NCI-H748 (cell line): Measurements from ENCODE around the gene TRIM31.
A peak's percentile ranks its signal among the peaks of the same experiment; 100 is the strongest.
"Not testable (repeated sequence)": the region's sequence is repeated elsewhere in the genome, so short reads cannot be mapped to it uniquely, and the experiment has no call there.

ENCODE experiments used
- DNase-seq: peaks from one replicate; lab custom pipeline; 2025; ENCODE audit not compliant: unreplicated experiment; lab: John Stamatoyannopoulos, UW

Gene TRIM31

DNA sequence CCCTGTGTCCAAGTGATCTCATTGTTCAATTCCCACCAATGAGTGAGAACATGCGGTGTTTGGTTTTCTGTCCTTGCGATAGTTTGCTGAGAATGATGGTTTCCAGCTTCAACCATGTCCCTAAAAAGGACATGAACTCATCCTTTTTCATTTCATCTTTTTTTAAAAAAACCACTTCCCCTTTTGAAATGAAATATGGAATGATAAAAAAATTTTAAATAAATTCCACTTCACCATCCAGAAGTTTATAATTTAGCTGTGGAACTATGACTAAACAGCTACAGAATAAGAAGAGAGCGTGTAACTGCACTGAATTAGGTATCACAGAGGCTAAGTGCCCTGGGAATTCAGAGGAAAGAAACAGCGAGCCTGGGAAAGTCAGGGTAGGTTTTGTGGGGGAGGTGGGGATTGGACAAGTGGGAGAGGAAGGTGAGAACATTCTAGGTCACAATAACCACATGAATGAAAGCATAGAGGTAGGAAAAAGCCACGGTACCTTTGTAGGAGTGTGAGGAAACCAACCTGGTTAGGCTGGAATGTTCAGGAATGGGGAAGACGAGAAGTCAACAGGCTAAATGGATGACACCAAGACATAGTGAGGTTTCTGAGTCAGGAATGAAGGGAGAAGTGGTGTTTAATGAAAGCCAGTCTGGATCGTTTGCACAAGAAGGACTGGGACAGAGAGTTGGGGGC is 37.1 kb upstream of the TRIM31 start:
- DNase-seq = no peak

DNA sequence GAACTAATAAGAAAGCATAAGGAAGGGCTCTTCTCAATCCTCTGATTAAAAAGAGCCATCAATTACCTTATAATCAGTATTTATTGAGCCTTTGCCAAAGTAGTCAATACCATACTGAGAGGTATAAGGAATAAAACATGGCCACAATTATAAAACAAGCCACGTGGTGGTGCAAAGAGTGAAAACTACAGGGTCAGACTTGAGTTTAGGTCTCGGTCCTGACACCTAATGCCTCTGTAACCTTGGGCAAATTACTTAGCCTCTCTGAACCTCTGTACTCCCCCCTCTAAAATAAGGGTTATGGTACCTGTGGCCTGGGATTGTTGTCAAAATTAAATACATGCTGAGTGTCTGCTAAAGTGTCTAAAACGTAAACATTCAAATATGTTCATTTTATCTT is 36.3 kb upstream of the TRIM31 start:
- DNase-seq = no peak

DNA sequence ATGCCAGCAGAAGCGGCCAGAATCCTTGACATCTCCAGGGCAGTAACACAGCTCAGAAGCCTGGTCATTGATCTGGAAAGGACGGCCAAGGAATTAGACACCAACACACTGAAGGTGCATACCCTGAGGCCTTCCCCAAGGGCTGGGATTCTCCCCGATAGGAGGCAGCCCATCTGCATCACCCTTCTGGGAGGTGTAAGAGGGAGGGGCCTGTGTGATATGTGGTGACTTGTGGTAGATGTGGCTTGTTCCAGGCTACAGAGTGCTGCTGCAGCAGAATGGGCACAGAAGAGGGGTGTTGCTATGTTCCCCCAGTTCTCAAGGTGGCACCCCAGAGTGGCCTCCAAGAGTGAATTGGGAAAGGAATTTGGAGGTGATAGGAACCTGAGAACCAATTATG is 34.2 kb upstream of the TRIM31 start:
- no peak for DNase-seq

DNA sequence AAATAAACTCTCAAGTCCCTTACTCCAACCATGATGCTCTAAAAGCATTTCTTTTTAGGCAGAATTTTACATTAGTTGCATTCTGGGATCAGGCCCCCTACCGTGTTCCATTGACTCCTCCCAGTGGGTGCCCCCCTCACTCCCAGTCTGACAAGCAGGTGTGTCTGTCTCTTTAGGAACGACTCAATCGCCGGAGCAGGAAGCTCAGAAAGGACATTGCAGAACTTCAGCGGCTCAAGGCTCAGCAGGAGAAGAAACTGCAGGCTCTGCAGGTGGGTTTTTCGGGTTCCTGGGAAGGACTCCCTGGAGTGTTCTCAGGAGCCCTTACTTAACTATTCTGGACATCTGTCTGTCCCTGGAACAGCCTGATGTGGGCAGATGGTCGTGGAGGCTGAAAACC is 32.9 kb upstream of the TRIM31 start:
- DNase-seq = no peak

DNA sequence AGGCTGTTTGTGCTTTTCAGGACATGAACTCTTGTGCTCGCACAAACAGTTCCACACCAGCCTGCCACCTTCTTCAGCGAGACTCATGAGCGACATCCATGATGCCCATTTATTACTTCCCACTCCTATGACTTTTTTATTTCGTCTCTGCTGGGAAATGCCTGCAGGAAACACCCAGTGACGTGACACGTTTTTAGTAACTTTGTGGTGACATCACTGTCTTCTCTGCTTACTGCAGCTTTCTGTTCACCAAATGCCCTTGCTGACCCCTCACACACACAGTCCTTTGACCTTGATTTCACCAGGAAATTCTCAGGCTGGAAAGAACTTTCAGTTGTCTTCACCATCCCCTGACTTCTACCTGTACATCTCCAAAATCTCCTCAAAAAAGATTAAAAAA is 31.9 kb upstream of the TRIM31 start:
- no peak for DNase-seq

DNA sequence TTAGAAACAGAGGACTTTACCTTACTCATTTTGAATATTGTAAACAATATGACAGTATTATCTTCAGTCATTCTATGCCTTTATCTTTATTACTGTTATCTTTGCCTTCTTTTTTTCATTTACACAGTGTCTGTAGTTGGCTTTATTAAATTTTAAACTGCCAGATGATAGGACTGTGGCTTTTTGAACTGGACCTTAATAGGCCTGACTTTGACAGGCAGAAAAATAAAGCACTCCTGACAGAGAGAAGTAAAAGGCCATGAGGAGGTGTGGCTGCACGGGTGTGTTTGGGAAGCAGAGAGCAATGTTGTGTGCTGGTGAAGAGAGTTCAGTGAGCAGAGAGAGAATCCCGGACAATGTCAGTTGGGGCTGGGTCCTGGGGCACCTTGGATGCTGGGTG is 30.9 kb upstream of the TRIM31 start:
- no peak for DNase-seq

DNA sequence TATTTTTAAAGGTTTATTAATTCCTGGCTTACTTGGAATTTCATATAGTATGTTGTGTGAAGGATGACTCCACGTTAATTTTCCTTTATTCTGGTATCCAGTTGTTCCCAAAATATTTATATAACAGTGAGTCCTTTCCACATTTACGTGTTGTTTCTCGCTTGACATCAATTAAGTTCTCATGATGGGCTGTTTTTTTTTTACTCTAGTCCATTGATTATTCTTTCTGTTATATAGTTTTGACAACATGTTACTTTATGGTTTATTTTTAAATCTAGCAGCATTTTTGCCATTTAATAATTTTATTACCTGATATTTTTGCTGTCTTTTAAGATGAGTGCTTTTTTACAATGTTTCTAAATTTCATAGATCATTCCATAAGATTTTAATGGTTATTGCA is 29.8 kb upstream of the TRIM31 start:
- no peak for DNase-seq

DNA sequence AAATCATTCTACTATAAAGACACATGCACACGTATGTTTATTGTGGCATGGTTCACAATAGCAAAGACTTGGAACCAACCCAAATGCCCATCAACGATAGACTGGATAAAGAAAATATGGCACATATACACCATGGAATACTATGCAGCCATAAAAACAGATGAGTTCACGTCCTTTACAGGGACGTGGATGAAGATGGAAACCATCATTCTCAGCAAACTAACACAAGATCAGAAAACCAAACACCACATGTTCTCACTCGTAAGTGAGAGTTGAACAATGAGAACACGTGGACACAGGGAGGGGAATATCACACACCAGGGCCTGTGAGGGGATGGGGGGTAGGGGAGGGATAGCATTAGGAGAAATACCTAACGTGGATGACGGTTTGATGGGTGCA is 27.4 kb upstream of the TRIM31 start:
- not testable (repeated sequence) for DNase-seq

DNA sequence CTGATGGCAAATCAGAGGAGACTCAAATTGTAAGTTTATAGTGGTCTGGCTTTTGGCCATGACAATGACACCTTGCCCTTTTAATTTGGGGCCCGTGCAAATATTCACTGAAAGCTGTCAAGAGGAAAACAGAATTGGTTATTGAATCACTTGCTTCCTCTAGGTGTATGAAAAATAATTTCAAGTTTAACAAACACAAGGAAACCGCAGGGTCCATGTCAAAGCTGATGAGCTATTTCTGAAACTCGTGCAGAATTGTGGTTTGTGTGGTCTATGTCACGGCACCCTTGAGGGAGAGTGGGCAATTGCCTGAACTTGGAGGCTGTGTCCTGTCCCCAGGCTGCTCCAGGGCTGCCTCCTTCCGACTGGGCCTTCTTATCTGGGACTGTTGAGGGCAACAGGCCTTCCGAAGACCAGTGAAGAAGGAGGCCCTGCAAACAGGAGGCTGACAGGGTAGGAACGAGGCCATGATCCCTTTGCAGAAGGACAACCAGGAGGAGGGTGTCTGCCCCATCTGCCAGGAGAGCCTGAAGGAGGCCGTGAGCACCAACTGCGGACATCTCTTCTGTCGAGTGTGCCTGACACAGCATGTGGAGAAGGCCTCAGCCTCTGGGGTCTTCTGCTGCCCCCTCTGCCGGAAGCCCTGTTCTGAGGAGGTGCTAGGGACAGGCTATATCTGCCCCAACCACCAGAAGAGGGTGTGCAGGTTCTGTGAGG is 23.8 kb upstream of the TRIM31 start:
- DNase-seq = no peak

DNA sequence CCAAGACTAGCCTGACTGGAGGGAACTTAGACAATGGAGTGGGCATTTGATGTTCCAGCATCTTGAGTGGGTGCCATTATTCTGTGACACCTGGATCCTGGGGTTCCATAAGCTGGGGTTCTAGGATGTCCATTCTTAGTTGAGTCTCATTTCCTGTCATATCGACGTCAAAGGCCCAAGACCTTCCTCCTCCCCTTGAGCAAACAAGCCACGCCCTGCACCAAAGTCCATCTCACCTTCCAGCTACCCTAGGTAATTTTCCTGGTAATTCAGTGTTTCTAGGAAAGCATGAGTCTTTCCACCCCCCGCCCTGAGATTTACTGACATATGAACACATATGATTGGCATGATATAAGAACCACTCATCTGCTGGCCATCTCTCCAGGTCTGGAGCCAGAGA is 22.9 kb upstream of the TRIM31 start, which contains the start of gene TRIM40:
TSS of gene TRIM40 (plus strand) at position 384 of the 400 bp plus-strand sequence. CDS start 897 bp downstream, outside the sequence.
- DNase-seq = no peak

DNA sequence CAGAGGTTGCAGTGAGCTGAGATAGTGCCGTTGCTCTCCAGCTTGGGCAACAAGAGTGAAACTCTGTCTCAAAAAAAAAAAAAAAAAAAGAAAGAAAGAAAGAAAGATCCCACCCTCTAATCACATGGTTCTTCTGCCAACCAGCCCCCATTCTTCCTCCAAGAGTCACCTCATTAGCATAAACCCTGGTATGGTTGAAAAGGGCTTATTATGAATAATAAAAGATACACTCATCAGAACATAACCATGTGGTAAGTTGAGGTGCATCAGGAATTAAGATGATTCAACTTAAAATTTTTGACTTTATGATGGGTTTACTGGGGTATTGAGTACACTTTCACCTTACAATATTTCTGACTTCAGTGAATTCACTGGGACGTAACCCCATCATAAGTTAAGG is 22.3 kb upstream of the TRIM31 start:
- no peak for DNase-seq

DNA sequence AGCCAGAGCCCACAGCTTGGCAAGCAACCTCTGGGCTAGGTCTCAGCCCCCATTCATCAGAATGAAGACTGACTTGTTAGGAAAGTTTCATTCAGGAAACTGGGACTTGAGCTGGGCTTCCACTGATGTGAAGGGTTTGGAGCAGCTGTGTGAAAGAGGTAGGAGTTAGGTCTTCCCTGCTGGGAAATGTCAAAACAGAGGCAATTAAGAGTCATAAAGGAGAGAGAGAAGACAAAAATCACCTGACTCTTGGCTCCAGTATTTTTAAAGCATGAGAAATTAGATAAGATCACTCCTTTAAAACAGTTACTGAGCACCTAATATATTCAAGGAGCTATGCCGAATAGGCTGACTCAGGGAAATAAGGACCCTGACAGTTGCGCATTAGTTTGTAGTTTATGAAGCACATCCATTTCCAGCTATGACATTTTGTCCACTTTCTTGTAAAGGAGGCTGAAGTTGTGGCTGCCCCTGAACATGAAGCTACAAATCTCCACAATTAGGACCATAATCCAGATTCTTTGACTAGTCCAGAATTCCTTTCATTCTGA is 19.1 kb upstream of the TRIM31 start:
- DNase-seq = no peak

DNA sequence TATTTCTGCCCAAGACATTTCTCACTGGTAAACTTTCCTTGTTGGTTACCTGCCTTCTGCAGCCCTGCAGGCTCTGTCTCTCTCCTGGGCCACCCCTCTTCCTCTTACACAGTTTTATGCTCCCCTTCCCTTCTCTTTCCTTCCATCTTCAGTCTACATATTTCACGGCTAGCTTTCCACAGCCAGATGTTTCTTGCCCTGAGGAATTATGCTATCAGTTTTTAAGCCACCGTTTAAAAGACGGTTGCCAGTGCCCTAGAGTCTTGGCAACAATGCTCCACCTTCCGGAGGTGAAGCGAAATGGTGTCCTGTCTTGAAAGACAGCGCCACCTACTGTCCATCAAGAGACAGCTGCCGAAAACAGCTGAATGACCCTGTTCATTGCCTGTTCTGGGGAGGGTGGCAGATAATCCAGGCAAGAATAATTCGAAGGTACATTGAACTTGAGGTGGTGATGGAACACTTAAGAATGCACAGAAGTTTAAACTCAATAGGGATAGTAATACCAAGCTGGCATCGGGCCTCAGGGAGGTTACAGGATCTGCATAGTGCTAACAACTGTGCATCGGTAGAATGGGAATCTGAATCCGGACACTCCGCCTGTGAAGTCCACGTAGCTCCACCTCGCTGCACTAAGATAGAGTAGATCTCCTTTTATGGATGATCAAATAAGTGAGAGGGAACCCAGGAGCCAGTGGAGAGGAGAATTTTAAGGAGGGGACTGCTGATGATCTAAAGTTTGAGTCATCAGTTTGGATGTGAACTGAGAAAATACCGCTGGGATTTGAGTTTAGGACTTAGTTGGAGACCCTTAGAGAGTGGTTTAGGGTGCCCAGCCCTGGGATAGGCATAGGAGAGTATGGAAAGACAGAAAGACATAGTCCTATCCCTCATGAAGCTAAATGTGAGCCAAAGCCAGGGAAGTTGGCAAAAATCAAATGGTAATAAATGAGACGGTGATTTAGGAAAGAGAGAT is 18.3 kb upstream of the TRIM31 start:
- DNase-seq = peak; percentile 87

DNA sequence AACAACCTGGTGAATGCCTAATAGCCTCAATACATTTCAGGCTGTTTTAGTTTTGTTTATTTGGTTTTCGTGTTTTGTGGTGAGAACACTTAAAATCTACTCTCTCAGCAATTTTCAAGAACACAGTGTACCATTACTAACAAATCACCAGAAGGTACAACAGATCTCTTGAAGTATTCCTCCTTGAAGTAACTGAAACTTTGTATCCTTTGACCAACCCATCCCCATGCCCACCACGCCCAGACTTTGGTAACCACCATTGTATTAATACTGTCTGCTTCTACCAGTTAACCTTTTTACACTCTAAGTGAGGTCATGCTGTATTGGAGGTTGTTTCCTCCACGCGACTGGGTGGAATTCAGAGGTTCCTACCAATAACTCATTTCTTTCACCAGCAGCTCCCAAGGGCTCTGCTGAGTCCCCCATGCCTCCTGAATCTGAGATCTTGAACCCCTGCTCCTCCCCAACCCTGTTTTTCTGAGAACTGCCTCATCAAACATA is 17.3 kb upstream of the TRIM31 start:
- no peak for DNase-seq

DNA sequence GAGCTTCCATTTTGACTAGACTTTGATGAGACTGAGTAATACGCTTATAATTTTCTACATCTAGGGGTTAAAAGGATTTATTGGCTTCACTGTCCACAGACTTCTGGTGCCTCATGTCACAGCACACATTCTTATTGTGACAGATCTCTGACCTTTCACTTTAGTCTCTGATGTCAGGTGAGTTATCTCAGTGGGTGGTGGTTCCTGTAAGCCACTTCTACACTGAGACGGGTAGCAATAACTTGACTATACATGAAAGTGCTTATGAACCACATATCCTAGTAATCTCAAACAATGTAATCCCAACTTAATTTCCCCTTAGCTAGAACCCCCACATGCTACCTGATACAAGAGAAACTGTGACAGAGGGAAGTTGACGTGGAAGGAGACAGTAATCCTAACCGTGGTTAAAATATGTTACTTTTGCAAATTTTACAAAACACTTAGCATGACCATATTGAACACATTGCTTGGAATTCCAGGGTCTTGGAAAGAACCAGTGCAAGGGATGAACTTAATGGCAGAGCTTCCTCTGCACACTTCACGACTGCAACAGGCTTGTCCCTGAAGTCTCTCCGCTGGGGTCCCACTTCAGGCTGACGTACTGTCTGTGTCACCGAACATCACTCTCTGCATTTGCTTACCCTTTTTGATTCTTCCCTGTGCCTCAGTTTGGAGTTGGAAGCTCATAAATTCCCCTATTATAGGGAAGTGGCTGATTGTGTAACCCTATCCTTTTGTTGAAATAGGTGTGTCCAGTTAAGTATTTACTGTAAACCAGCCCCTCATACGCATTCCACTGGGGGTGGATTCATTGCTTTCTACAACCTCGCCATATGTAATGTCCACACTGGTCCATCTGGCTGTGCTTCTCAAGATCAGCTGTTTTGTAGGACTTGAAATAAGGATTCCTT is 16.6 kb upstream of the TRIM31 start:
- peak; percentile 72 for DNase-seq

DNA sequence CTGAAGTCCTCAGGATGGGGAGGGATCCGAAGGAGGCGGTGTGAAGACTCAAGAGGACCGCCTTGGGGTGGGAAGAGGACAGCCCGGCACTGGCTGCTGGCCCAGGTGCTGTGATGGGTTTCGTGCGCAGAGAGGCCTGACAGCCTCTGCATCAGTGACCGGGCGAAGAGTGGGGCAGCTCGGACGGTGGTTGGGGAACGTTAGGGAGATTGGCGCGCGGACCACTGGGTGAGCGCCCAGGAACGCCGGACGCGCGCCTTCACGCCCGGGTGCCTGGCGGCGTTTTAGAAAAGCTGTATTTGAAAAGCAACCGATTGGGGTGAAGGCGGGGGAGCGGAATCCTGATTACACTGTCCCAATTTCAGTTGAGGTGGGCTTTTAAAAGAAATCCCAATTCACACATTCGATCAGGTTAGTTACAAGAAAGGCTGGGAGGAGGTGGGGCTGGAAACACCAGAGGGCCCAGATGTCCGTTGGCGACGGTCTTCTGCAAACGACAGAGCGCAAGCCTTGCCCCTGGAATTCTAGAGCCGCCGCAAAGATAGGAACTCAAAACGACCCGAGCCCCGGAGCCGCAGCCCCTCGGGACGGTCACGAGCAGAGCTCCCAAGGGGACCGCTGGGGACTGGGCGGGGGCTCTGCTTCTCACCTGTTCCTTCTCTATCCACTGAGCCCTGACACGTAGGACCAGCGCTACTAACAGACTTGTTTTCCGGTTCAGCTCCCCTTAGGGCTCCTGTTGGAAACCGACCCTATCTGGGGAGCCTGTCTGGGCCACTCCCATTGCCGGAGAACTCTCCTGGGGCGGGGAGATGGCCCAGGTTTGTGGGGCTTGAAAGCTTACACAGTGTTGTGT is 14.6 kb upstream of the TRIM31 start:
- no peak for DNase-seq

DNA sequence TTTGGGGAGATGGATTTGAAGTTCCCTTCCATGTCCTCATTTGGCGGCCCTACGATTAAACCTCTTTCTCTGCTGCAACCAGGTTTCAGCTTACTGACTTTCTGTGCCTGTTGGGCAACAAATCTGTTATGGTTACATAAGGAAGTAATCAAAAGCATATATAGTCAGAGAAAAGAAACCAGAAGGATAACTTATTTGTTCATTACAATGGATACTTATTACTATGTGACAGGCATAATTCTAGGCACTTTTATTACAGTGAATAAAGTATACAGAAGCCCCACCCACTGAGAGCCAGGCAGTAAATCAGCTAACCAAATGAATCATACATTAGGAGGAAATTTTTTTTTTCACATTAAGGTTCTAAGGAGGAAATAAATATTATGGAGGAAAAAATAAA is 9.6 kb upstream of the TRIM31 start:
- no peak for DNase-seq

DNA sequence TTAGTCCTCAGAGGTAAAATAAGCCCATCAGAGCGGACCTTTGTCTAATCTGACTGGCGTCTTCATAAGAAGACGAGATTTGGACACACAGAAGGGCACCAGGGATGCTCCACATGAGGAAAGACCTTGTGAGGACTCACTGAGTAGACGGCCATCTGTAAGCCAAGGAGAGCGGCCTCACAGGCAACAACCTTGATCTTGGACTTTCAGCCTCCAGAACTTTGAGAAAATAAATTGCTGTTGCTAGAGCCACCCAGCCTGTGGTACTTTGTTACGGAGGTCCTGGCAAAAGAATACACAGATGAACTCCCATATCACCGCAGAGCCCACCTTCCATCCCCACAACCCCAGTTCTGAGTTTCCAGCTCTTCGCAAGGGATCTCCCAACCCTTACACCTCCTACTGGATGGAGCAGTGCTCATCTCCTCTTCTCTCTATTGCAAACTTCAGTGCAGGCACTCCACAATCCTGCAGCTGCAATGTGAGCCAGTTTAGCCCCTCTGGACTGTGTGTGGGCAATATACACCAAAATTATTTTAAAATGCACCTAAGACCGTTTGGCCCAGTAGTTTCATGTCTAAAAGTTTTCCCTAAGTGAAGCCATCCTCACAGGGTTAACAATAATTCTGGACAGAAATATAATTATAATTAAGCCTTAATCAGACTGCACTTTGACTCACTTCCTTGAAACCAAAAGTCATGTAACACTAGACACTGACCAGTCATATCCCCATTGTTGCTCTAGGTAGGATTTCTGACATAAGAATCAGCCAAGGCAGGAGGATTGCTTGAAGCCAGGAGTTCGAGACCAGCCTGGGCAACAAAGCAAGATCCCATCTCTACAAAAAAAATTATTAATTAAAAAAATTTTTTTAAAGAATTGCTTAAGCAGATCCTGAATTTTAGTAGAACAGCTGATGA is 8.8 kb upstream of the TRIM31 start:
- DNase-seq = no peak
